ENCODE data around the gene GPC4. TPM values are rescaled to one million over a fixed set of nuclear protein-coding genes. Genes with fewer than 3 reads are reported as not detected.

The GPC4 gene
- total RNA-seq, 1 donor from 2014 or later = 32.8 TPM

- Mint-ChIP-seq H3K4me1 (ENCODE audit: low read depth, unreplicated experiment) (peaks cover 1% of the 10 kb centered on the region), H3K27ac (ENCODE audit: unreplicated experiment) (no peak overlapping the region), H3K27me3 (ENCODE audit: unreplicated experiment) (peaks cover 2% of the 10 kb centered on the region), H3K36me3 (ENCODE audit: unreplicated experiment) (no peaks in the 10 kb centered on the region), H3K9me3 (ENCODE audit: unreplicated experiment) (no peaks in the 10 kb centered on the region), H3K4me3 (ENCODE audit: unreplicated experiment) (no peak overlapping the region)
- TF ChIP-seq CTCF (IDR thresholded peaks at IDR 0.05; ENCODE audit: partially characterized antibody, unreplicated experiment) = no peak
- DNase-seq = no peak
These were observed 46.2 kb downstream of the GPC4 start for GRCh38 chrX:133369065-133369464.

GRCh38 chrX:133366735-133367134, 48.6 kb downstream of the GPC4 start:
- Mint-ChIP-seq H3K27ac (ENCODE audit: unreplicated experiment) (no peak overlapping the region), H3K9me3 (ENCODE audit: unreplicated experiment) (no peaks in the 10 kb centered on the region), H3K4me3 (ENCODE audit: unreplicated experiment) (no peak overlapping the region), H3K4me1 (ENCODE audit: low read depth, unreplicated experiment) (peaks cover 1% of the 10 kb centered on the region), H3K27me3 (ENCODE audit: unreplicated experiment) (peaks cover 2% of the 10 kb centered on the region), H3K36me3 (ENCODE audit: unreplicated experiment) (no peaks in the 10 kb centered on the region)
- no peak for DNase-seq
- TF ChIP-seq CTCF (IDR thresholded peaks at IDR 0.05; ENCODE audit: partially characterized antibody, unreplicated experiment) = no peak

- no peak for TF ChIP-seq CTCF (IDR thresholded peaks at IDR 0.05; ENCODE audit: partially characterized antibody, unreplicated experiment)
- H3K27me3 Mint-ChIP-seq (ENCODE audit: unreplicated experiment) = peaks cover 2% of the 10 kb centered on the region
- no peak for DNase-seq
- no peaks in the 10 kb centered on the region for H3K9me3 Mint-ChIP-seq (ENCODE audit: unreplicated experiment)
- no peaks in the 10 kb centered on the region for H3K36me3 Mint-ChIP-seq (ENCODE audit: unreplicated experiment)
- H3K4me3 Mint-ChIP-seq (ENCODE audit: unreplicated experiment) = no peak overlapping the region
- no peak overlapping the region for H3K27ac Mint-ChIP-seq (ENCODE audit: unreplicated experiment)
- peaks cover 1% of the 10 kb centered on the region for H3K4me1 Mint-ChIP-seq (ENCODE audit: low read depth, unreplicated experiment)
These were observed 49.2 kb downstream of the GPC4 start for GRCh38 chrX:133365871-133366611.

GRCh38 chrX:133364865-133365264, 50.4 kb downstream of the GPC4 start:
- Mint-ChIP-seq H3K4me3 (ENCODE audit: unreplicated experiment) (no peak overlapping the region), H3K27ac (ENCODE audit: unreplicated experiment) (no peak overlapping the region), H3K27me3 (ENCODE audit: unreplicated experiment) (peaks cover 2% of the 10 kb centered on the region), H3K9me3 (ENCODE audit: unreplicated experiment) (no peaks in the 10 kb centered on the region), H3K36me3 (ENCODE audit: unreplicated experiment) (no peaks in the 10 kb centered on the region), H3K4me1 (ENCODE audit: low read depth, unreplicated experiment) (peaks cover 6% of the 10 kb centered on the region)
- no peak for DNase-seq
- no peak for TF ChIP-seq CTCF (IDR thresholded peaks at IDR 0.05; ENCODE audit: partially characterized antibody, unreplicated experiment)

GRCh38 chrX:133364196-133364595, 51.1 kb downstream of the GPC4 start:
- Mint-ChIP-seq H3K36me3 (ENCODE audit: unreplicated experiment) (no peaks in the 10 kb centered on the region), H3K4me1 (ENCODE audit: low read depth, unreplicated experiment) (peaks cover 12% of the 10 kb centered on the region), H3K4me3 (ENCODE audit: unreplicated experiment) (no peak overlapping the region), H3K27me3 (ENCODE audit: unreplicated experiment) (peaks cover 2% of the 10 kb centered on the region), H3K9me3 (ENCODE audit: unreplicated experiment) (no peaks in the 10 kb centered on the region), H3K27ac (ENCODE audit: unreplicated experiment) (no peak overlapping the region)
- DNase-seq = no peak
- no peak for TF ChIP-seq CTCF (IDR thresholded peaks at IDR 0.05; ENCODE audit: partially characterized antibody, unreplicated experiment)
